DMS 273 (cell line): ENCODE data around the gene CBFA2T3.
"Not testable (repeated sequence)": the region's sequence is repeated elsewhere in the genome, so short reads cannot be mapped to it uniquely, and the experiment has no call there.

Experiments
- DNase-seq: peaks from one replicate; lab custom pipeline; 2025; ENCODE audit not compliant: unreplicated experiment; lab: John Stamatoyannopoulos, UW

The CBFA2T3 gene

GRCh38 chr16:89013111-89013510, 36.1 kb upstream of the CBFA2T3 start:
- peak; percentile 60 for DNase-seq

GRCh38 chr16:89012622-89012995, 35.6 kb upstream of the CBFA2T3 start:
- DNase-seq: no peak

- no peak for DNase-seq
Observed at GRCh38 chr16:89011909-89012621, 35.1 kb upstream of the CBFA2T3 start.

DNA sequence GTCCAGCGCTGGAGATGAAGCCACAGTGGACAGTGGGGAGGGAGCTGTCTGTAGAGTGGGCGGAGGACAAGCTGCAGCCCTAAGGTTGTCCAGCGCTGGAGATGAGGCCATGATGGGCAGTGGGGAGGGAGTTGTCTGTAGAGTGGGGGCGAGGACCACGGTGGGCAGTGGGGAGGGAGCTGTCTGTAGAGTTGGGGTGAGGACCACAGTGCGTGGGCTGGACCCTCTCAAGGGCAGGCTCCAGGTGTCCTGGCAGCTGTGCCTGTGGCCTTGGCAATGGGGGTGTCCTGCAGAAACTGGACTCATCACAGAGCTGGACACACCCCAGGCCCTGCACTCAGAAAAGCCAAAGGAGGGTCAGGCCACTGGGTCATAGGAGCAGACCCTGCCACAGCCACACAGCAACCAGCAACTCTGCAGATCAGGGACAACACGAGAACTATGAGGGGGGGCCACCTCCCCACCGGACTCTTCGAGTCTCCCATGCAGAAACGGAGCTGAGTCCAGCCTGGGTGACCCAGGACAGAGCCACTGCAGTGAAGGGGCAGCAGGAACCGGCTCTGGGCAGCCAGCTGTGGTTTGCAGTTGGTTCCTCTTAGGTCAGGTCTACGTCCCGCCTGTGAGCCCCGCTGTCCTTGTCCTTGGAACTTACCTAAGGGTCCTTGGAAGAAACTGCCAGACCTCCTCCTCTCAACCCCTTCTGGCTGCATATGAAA, 33.4 kb upstream of the CBFA2T3 start:
- DNase-seq: no peak

GRCh38 chr16:89009343-89010209, 32.6 kb upstream of the CBFA2T3 start:
- no peak for DNase-seq

- DNase-seq: not testable (repeated sequence)
Observed at GRCh38 chr16:89008796-89009195, 31.8 kb upstream of the CBFA2T3 start.

- DNase-seq: no peak
Observed at GRCh38 chr16:89007371-89008249, 30.6 kb upstream of the CBFA2T3 start.

- DNase-seq: peak; percentile 52
Observed at GRCh38 chr16:89006036-89006752, 29.2 kb upstream of the CBFA2T3 start.

DNA sequence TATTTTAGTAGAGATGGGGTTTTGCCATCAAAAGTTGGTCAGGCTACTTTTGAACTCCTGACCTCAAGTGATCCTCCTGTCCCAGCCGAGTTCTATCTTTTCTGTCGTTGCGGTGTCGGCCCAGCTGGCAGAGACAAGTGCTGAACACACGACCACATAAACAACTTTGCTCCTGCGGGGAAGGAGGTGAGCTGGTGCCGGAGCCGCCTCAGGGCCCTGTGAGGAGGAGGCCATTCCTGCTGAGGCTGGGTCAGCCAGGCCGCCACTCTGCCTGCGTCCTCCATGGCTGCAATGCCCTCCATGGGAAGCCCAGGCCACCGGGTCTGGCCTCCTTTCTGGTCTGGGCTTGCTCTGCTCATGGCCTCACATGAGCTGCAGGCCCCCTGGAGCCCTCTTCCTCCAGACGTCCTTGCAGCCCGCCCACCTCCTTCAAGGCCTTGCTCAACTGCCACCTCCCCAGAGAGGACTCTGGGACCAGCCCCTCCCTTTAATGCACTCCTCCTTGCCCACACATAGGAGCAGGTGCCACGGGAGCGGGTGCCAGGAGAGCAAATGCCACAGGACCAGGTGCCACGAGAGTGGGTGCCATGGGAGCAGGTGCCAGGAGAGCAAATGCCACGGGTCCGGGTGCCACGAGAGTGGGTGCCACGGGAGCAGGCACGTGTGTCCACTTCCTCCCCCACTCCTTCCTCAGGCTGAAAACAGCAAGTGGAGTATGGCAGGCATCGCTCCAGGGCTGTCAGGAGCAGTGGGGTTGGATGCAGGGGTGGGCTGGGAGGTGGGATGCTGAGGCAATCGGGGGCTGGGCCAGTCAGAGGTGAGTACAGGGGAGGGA, 28.4 kb upstream of the CBFA2T3 start:
- no peak for DNase-seq

DNA sequence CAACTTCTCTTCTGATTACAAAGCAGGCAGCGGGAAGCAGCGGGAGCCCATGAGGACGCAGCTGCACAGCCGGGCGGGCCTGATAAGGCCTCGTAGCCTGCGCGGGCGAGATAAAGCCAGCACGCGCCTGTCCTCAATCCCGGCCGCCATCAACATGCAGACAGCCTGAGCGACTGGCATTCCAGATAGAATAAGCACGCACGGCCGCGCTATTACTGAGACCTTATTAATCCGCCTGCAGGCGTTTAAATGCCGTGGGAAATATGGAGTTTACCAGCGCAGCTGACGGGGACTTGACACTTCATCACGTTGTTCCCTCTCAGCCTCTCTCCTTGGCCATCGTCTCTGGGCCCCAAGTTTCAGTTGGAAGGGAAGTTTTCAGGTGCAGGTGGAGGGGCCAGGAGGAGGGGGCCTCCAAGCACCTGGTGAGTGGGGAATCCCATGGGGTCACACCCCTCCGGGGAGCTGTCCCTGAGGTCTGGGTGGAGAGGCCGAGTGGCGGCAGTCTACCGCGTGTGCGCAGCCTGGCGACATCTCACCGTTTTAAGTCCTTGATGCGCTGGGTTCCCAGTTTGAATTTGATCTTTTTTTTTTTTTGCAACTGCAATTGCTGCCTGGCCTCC, 27.3 kb upstream of the CBFA2T3 start:
- DNase-seq: peak; percentile 88

GRCh38 chr16:89003831-89004208, 26.8 kb upstream of the CBFA2T3 start:
- no peak for DNase-seq

GRCh38 chr16:89002851-89003830, 26.1 kb upstream of the CBFA2T3 start:
- DNase-seq: peak; percentile 58

DNA sequence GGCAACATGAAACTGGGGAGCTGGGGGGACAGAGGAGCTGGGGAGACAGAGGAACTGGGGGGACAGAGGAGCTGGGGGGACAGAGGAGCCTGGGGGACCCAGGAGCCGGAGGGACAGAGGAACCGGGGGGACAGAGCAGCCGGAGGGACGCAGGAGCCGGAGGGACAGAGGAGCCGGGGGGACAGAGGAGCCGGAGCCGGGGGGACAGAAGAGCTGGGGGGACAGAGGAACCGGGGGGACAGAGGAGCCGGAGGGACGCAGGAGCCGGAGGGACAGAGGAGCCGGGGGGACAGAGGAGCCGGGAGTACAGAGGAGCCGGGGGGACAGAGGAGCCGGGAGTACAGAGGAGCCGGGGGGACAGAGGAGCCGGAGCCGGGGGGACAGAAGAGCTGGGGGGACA, 25.1 kb upstream of the CBFA2T3 start:
- DNase-seq: not testable (repeated sequence)

- peak; percentile 79 for DNase-seq
Observed at GRCh38 chr16:89001117-89002027, 24.4 kb upstream of the CBFA2T3 start.

GRCh38 chr16:89000207-89000959, 23.4 kb upstream of the CBFA2T3 start:
- DNase-seq: no peak
